HG03039 (cell line): ENCODE results near the gene TMEM150B.

Experiments
- ATAC-seq: cut with Tn5 transposase; IDR thresholded peaks from one replicate; pipeline ENCODE4 v1.9.1; 2021; ENCODE audit warnings: mild to moderate bottlenecking, moderate library complexity; ENCODE audit not compliant: unreplicated experiment

Gene TMEM150B

GRCh38 chr19:55279770-55280643, 45.1 kb downstream of the TMEM150B start, which contains the start of gene HSPBP1:
Gene HSPBP1, minus strand, starts transcription at chr19:55280110. Its CDS starts 502 bp downstream, at chr19:55279608.
- peak; percentile 65 for ATAC-seq

GRCh38 chr19:55279340-55279739, 45.8 kb downstream of the TMEM150B start:
- ATAC-seq, result no peak

- ATAC-seq, result no peak
These were observed 46.6 kb downstream of the TMEM150B start for GRCh38 chr19:55278391-55279135.

- ATAC-seq, result no peak
These were observed 47.6 kb downstream of the TMEM150B start for GRCh38 chr19:55277494-55277893.

- no peak for ATAC-seq
These were observed 48.3 kb downstream of the TMEM150B start for GRCh38 chr19:55276720-55277430.

DNA sequence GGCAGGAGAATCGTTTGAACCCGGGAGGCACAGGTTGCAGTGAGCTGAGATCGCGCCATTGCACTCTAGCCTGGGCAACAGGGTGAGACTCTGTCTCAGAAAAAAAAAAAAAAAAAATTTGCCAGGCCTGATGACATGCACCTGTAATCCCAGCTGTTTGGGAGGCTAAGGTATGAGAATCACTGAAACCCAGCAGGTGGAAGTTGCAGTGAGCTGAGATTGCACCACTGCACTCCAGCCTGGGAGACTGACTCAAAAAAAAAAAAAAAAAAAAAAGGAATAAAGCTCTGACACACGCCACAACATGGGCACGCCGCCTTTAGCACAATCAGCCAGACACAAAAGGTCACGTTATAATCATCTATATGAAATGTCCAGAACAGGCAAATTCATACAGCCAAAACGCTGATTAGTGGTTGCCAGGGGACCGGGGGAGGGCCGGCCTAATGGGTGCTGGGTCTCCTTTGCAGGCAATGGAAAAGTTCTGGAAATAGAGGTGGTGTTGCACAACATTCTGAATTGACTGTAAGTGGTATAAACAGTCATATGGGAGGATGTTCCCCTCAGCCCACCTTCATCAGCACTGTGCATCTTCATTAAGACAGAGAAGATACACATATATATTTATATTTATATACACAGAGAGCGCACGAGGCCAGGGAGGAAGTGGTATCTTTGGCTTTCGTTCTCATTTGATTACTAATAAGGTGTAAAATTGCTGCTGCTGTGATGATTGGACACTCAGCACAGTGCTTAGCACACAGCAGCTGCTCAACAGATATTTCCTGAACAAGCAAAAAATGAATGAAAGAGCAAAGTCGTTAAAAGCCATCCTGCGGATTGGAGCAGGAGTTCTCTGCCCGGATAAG, 49.1 kb downstream of the TMEM150B start:
- no peak for ATAC-seq

- ATAC-seq, result no peak
These were observed 51.0 kb downstream of the TMEM150B start for GRCh38 chr19:55273978-55274707.

DNA sequence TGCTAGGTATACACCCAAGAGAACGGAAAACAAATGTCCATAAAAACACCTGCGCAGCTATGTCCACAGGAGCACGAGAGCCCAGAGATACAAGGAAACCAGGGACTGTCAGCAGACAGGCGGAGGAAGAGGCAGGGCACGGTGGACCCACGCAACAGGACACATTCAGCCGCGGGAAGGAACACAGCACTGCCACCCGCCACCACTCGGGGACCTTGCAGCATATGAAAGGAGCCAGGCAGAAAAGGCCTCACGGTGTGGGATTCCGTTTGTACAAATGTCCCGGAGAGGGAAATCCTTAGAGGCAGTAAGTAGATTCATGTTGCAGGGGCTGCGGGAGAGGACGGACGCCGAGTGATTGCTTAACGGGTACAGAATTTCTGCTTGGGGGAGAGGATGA, 53.0 kb downstream of the TMEM150B start:
- no peak for ATAC-seq

DNA sequence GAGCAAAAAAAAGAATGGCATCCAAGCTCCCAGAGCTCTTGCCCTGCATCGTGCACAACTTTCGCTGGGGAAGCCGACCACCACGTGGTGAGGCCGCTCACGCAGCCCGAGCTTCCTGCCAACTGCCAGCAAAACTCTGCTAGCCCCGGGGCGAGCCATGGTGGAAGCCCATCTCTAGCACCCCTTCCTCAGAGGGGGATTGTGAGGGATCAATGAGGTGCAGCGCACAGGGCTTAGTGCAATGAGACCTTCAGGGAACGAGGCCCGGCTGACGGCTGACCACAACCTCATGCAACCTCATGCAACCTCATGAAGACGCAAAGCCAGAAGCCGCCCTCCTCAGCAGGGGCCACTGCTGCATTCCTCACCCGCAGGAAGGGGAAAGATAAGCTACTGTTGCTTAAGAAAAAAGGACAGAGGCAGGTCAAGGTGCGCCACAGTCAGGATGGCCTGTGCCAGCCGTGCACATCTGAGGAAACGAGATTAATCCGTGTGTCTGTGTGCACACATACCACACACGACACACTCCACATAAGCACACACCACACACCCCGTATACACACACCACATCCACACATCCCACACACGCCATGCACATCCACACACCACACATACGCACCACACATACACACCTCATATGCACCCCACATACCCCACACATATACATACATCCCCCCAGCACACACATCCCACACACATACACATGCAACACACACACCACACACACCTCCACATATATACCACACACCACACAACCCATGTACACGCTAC, 54.8 kb downstream of the TMEM150B start:
- no peak for ATAC-seq

GRCh38 chr19:55269299-55269698, 55.8 kb downstream of the TMEM150B start:
- no peak for ATAC-seq

- ATAC-seq, result no peak
These were observed 58.3 kb downstream of the TMEM150B start for GRCh38 chr19:55266840-55267239.

DNA sequence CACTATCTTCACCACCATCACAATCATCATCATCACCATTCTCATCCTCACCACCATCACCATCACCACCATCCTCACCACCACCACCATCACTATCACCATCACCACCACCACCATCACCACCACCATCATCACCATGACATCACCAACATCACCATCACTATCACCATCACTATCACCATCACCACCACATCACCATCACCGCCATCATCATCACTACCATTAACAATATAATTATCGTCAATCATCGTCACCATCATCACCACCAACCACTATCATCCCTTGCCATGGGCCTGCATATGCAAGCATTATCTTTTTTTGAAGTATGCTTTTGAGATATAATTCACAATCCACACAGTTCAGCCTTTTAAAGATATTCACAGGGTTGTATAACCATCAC, 58.7 kb downstream of the TMEM150B start:
- no peak for ATAC-seq

DNA sequence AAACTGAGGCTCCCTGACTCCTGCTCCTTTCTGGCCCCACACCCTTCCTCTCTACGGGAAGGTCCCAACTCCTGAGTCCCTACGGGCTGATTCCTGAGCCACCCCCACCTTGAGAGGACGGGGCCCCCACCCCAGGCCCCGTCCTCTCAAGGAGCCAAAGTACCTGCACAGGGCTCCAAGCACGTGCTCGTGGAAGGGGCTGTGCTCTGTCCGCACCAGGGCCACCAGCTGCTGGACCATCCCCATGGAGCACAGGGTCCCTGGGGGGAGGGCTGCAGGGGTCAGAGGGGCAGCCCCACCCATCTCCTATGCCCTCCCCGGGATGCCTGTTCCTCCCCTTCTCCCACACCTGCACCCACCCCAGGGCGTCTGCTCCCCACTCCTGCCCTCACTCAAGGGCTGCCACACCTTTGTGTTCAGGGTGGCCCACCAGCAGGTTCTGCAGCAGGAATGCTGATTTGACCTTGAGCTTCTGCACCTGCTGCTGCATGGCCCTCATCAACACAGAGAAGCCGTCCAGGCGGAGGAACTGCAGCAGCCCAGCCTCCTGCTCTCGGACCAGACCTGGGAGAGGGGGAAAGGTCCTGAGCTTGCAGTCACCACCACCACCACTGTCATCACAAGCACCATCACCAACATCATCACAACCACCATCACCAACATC, 59.3 kb downstream of the TMEM150B start:
- ATAC-seq, result no peak

DNA sequence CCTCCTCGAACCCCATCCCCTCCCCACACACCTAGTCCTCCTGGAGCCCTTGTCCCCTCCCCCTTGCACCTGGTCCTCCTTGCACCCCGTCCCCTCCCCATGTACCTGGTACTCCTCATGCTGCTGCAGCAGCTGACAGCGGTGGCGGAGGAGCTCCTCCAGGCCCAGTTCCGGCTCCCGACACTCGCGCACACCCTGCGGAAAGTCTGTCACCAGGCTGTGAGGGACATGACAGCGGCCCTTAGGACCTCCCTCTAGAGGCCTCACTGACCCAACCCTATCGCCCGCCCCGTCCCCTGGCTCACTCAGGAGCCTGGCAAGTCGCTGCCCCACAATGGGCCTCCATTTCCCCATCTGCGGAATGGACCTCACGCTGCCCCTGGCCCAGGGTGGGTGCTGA, 60.0 kb downstream of the TMEM150B start:
- ATAC-seq, result no peak

- ATAC-seq, result no peak
These were observed 60.6 kb downstream of the TMEM150B start for GRCh38 chr19:55264531-55264930.
